C4-2B (cell line): ENCODE data around the gene SPIN2B.
"Not testable (repeated sequence)": the region's sequence is repeated elsewhere in the genome, so short reads cannot be mapped to it uniquely, and the experiment has no call there.

Experiments used
- CTCF ChIP-seq: fragments of 450-650 bp; conservative IDR thresholded peaks from 2 replicates; pipeline ENCODE4 v1.5.1; 2017; ENCODE audit warnings: mild to moderate bottlenecking
- ZFX ChIP-seq: fragments of 450-650 bp; IDR thresholded peaks from 2 replicates; pipeline ENCODE4 v1.6.1; 2017

- TF ChIP-seq CTCF, ZFX: not testable (repeated sequence)
These were observed 3.8 kb downstream of the SPIN2B start for GRCh38 chrX:57117566-57117965.
